GM19099 (cell line): ENCODE data around the gene WDFY2.

ENCODE experiments used
- POLR2A ChIP-seq: IDR thresholded peaks from 3 replicates; pipeline ENCODE4 v1.6.1; 2011; ENCODE audit warnings: low read depth; ENCODE audit not compliant: insufficient read length; ENCODE audit errors: extremely low read depth

WDFY2 gene

DNA sequence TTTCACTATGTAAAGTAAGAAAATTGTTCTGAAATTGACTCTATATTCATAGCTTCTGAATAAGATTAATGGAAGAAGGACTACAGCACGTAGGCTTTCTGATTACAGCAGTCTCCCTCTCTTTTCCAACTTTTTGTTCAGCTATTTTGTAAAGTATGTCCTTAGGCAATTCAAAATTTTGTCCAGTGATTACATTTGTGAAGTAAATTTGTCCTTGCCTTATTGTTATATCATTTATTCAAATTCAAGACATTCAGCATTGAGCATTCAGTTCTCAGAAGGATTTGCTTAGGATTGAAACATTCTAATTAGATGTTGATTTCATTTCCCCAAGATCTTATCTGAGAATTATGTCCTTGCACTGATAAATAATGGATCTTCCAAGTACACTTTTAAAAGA is 76.6 kb downstream of the WDFY2 start:
- TF ChIP-seq POLR2A, result no peak

DNA sequence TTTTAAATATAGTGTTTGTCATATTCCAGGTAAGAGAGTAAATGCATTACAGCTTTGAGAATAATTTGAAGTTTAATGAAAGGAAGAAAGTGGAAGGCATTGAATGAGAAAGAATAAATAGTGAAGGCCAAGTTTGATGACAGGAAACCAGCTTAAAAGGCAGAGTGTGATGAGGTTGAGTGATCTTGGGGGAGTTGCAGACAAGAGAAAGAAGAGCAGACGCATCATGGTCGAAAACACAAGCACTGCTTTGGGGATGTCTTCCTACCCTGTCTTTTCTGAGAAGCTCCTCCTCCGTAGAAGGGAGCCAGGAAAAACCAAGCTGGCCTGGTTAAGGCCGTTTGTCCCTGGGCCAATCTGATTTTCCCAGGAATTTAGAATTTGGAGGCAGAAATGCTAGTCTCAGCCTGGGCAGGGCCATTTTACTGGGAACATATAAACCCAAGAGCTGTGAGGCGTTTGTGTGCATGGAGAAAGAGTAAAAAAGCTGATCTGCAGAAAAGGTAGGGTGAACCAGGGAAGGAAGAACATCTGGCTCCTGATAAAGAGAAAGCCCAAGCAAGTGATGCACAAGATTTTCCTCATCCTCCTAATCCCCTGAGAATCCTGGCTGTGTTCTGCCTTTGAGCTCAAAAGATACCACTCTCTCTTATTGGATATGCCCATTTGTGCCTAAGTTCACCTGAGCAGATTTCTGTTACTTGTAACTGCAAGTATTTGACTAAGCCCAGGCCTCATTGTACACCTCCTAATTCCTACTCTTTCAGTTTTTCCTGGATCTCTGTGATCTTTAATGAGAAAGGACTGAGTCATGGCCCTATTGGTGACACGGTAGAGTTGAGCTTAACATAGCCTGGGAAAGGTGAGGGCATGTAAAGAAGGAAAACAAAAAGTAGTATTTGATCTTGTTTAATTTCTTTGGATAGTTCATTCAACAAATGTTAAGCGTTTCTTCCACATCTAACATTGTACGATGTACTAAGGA is 80.0 kb downstream of the WDFY2 start:
- TF ChIP-seq POLR2A, result no peak

DNA sequence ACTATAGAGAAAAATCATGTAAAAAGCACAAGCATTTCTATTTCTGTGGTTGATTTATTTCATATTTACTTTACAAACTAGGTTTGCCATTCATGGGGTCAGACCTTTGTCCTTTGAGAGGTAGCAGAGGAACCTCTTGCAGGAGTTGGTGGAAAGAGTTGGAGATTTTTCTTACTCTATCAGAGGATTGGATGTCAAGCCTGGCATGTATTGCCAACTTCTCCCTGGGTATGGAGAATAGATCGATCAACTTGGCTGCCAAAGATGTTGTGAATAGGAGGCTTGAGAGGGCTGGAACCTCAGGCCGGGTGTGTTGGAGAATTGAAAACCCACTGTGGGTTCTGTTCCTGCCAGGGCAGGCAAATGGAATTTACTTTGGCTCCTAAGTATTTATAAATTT is 81.2 kb downstream of the WDFY2 start:
- TF ChIP-seq POLR2A, result no peak

DNA sequence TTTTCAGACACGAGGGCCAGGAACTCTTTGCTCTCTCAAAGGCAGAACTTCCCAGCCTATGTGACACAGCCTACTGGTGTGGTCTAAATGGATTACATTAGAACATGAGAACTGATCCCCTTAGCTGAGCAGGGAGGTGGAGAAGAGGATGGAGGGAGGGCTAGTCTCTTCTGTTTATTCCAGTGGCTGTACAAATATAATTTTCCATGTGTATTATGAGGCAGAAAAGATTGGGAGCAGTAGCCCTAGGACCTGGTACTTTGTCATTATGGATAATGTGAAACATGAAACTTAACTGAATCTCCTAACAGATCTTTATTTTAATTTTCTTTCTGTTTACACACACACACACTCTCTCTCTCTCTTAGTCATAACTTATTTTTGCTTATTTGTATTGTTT is 82.1 kb downstream of the WDFY2 start:
- TF ChIP-seq POLR2A, result no peak

- TF ChIP-seq POLR2A, result no peak
These were observed 82.6 kb downstream of the WDFY2 start for GRCh38 chr13:51666839-51667238.

DNA sequence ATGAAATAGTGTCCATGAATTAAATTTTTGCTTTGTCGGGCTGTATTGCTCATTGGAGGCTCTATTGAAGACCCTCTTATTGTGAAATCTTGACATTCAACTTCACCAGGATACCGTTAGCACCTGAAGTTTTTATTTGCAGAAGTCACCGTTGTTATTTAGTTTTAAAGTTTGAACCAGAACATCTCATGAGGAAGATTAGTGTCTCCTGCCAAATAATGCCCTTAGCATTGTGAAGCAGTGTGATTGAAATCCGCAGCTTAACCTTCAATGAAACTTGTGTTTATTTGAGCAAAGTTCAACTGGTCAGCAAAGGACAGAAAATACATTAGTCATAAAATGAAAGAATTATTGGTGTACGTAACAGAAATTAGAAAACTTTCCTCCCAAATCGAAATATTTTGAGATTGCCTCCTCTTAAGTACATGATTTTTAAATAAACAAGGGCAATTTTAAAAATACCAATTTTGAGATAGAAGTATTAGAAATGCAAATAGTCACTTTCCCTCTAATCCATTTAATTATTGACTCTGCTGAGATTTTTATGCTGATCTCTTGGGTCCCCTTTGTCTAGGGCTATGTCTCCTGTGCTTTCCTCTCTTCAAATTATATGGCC is 84.4 kb downstream of the WDFY2 start:
- no peak for TF ChIP-seq POLR2A

DNA sequence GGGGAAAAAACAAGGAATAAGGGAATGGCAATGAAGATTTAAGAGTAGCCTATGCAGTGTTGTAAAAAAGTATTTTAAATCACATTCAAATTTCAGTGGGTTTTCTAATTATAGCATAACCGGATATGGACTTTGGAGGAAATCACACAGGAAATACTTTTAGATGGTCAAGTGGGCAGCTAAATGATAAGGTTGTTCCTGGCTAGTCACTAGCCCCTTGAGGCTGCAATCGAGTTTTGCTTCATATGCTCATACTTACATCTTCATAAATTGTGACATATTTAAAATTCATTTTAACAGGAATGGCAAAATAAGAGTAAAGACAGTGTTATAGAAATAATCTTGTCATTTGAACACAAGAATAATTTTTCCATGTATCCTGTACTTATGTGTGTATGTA is 88.9 kb downstream of the WDFY2 start:
- no peak for TF ChIP-seq POLR2A

- TF ChIP-seq POLR2A, result no peak
These were observed 90.0 kb downstream of the WDFY2 start for GRCh38 chr13:51674276-51674675.

DNA sequence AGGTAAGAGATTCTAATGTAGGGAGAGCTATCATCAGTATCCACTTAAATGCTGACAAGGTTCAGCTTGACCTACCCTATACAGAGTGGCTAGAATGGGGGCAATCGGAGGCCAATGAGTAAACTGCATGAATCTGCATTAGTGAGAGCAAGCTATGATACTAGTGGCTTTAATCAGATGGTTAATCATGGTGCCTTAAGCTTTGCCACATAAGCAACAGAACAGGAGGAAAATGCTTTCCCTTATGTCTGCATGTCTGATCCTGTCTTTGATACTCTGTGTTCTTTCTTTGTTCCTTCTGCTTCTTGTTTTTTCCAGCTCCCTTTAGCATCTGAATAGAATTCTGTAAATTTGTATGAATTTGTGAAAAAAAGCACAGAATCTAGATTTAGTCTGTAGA is 91.1 kb downstream of the WDFY2 start:
- TF ChIP-seq POLR2A, result no peak

GRCh38 chr13:51675877-51676276 is 91.6 kb downstream of the WDFY2 start:
- TF ChIP-seq POLR2A, result no peak

DNA sequence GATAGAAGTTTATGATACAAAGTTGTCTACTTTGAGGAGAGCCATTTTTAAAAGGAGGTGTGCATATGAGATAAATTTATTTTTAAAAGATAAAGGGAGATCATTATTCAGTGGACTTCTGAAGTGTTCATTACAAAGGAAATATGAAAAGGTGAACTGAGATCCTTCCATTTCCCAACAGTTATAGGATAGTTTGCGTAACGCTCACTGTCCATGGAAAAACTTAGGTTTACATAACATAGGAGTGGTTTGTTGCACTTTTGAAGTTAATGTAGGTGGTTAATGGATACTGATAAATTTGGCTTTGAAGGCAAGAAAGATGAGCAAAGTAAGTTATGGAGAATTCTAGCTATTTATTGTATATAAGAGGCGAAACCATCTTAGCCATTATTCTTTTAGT is 92.5 kb downstream of the WDFY2 start:
- no peak for TF ChIP-seq POLR2A

DNA sequence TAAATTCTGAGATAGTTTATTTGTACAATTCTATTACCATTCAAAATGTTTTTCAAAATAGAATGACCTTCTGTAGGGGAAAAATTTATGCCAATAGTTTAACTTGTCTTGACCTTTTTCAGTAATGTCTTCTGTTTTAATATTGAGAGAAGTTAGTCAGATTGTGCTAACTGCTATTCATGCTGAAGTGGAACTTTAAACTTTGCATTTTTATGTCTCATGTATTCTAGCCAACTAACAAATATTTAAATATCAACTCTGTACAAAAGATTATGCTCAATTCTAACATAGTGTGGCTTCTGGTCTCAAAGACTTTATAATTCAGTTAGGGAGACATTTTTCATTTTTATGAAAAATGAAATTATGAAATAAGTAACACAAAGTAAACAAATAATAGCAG is 94.2 kb downstream of the WDFY2 start:
- TF ChIP-seq POLR2A, result no peak

GRCh38 chr13:51679616-51680015 is 95.4 kb downstream of the WDFY2 start:
- TF ChIP-seq POLR2A, result no peak

- no peak for TF ChIP-seq POLR2A
These were observed 96.9 kb downstream of the WDFY2 start for GRCh38 chr13:51681037-51681678.

DNA sequence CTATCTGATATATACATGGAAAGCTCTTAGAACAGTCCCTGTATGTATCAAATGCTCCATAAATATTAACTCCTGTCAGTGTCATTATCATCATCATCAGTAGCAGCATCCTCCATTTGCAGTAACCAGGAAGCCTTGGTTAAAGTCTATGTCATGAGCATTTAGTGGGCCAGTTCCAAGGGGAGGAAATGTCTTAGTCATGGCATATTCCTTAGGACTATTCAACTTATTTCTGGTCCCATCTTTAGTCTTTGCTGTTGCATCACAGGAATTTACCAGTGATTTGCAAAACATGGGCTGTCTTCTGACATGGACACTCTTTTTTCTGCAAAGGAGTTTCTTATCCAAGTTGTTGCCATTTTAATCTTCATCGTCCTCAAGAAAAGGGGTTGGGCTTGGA is 98.4 kb downstream of the WDFY2 start:
- no peak for TF ChIP-seq POLR2A

DNA sequence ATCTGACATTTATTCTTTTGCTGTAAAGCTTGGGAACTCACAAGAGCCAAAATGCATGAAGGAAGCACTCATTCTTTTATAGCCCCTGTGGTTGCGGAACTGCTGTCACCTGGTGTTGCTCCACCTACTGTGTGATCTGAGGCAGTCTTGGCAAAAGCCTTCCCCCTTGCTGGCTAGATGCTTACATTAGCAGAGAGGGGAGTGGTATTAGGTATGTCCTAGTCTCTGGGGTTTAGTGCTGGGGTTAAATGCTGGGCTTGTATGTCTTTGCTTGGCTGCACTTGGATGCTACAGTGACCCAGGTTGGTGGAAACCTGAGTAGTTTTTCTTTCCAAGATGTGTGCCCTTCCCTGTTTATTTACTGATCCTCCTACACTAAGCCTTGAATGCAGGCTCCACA is 99.3 kb downstream of the WDFY2 start:
- no peak for TF ChIP-seq POLR2A
